HEK293 (cell line): ENCODE results near the gene SLC35E3.
A peak's percentile ranks its signal among the peaks of the same experiment; 100 is the strongest.
"Not testable (repeated sequence)": the region's sequence is repeated elsewhere in the genome, so short reads cannot be mapped to it uniquely, and the experiment has no call there.

Source experiments
- CTCF ChIA-PET: fragments of 350-600 bp; formaldehyde crosslinking; extraction: SDS; loops from one replicate; lab custom pipeline; 2021; ENCODE audit warnings: antibody characterized with exemption; lab: Yijun Ruan, JAX
- POLR2A ChIA-PET: fragments of 300-600 bp; formaldehyde crosslinking; extraction: SDS; loops from one replicate; lab custom pipeline; 2020; ENCODE audit warnings: antibody characterized with exemption, inconsistent platforms; lab: Yijun Ruan, JAX
- H3K27ac ChIP-seq: fragments of 200-500 bp; sonication (Bioruptor generic); 2 replicates; pipeline ENCODE4 v1.5.1; 2014; ENCODE audit warnings: low read depth, low read length, control low read depth, inconsistent platforms; ENCODE audit errors: extremely low read depth
- H3K36me3 ChIP-seq, 2 experiments: fragments of 200-500 bp in 1 of 2; sonication (Bioruptor generic) in 1 of 2; 1 replicate in 1 of 2; 2 replicates in 1 of 2; pipeline ENCODE4 v1.5.1; 2014 to 2017; ENCODE audit warnings: inconsistent platforms in 2 of 2, low read length in 2 of 2; ENCODE audit not compliant: control insufficient read depth in 2 of 2, insufficient read depth in 1 of 2
- H3K4me1 ChIP-seq: fragments of 200-500 bp; sonication (Bioruptor generic); 2 replicates; pipeline ENCODE4 v1.5.1; 2014; ENCODE audit warnings: mild to moderate bottlenecking, low read length, inconsistent platforms; ENCODE audit not compliant: control insufficient read depth, insufficient read depth
- H3K4me3 ChIP-seq: 2 replicates; pipeline ENCODE4 v1.5.1; 2011; ENCODE audit warnings: low read depth, mild to moderate bottlenecking, control low read depth, low read length, moderate library complexity
- H3K9me3 ChIP-seq: fragments of 200-500 bp; sonication (Bioruptor generic); 2 replicates; pipeline ENCODE4 v1.5.1; 2014; ENCODE audit warnings: low read depth, low read length, inconsistent platforms; ENCODE audit not compliant: control insufficient read depth, insufficient read depth
- KLF7 ChIP-seq: fragments of 450-650 bp; formaldehyde crosslinking; IDR thresholded peaks from 2 replicates; pipeline ENCODE4 v1.5.1; 2016; ENCODE audit warnings: missing biosample characterization, missing genetic modification characterization, borderline replicate concordance
- OSR2 ChIP-seq: fragments of 450-650 bp; formaldehyde crosslinking; IDR thresholded peaks from 2 replicates; pipeline ENCODE4 v1.5.1; 2016; ENCODE audit warnings: missing biosample characterization, missing genetic modification characterization
- OVOL3 ChIP-seq: fragments of 450-650 bp; formaldehyde crosslinking; IDR thresholded peaks from 2 replicates; pipeline ENCODE4 v1.5.1; 2016; ENCODE audit warnings: missing biosample characterization, missing genetic modification characterization
- PRDM6 ChIP-seq: fragments of 450-650 bp; formaldehyde crosslinking; IDR thresholded peaks from 2 replicates; pipeline ENCODE4 v1.5.1; 2017; ENCODE audit warnings: missing biosample characterization, missing genetic modification characterization
- SCRT1 ChIP-seq: fragments of 450-650 bp; formaldehyde crosslinking; IDR thresholded peaks from 2 replicates; pipeline ENCODE4 v1.5.1; 2016; ENCODE audit warnings: missing biosample characterization, missing genetic modification characterization, borderline replicate concordance
- SCRT2 ChIP-seq: fragments of 450-650 bp; formaldehyde crosslinking; IDR thresholded peaks from 2 replicates; pipeline ENCODE4 v1.5.1; 2016; ENCODE audit warnings: missing biosample characterization, missing genetic modification characterization
- SP3 ChIP-seq: fragments of 450-650 bp; formaldehyde crosslinking; IDR thresholded peaks from 2 replicates; pipeline ENCODE4 v1.5.1; 2016; ENCODE audit warnings: missing biosample characterization, missing genetic modification characterization
- SP7 ChIP-seq: fragments of 450-650 bp; formaldehyde crosslinking; IDR thresholded peaks from 2 replicates; pipeline ENCODE4 v1.5.1; 2016; ENCODE audit warnings: missing biosample characterization, missing genetic modification characterization
- YY1 ChIP-seq: fragments of 450-650 bp; formaldehyde crosslinking; IDR thresholded peaks from 2 replicates; pipeline ENCODE4 v1.5.1; 2018; ENCODE audit warnings: missing biosample characterization, missing genetic modification characterization
- ZBTB1 ChIP-seq: fragments of 450-650 bp; formaldehyde crosslinking; IDR thresholded peaks from 2 replicates; pipeline ENCODE4 v1.5.1; 2016; ENCODE audit warnings: missing biosample characterization, missing genetic modification characterization
- ZBTB17 ChIP-seq: fragments of 450-650 bp; formaldehyde crosslinking; IDR thresholded peaks from 2 replicates; pipeline ENCODE4 v1.5.1; 2016; ENCODE audit warnings: missing biosample characterization, missing genetic modification characterization
- ZBTB20 ChIP-seq: fragments of 450-650 bp; formaldehyde crosslinking; IDR thresholded peaks from 2 replicates; pipeline ENCODE4 v1.5.1; 2016; ENCODE audit warnings: missing biosample characterization, missing genetic modification characterization
- ZEB2 ChIP-seq: fragments of 450-650 bp; formaldehyde crosslinking; IDR thresholded peaks from 2 replicates; pipeline ENCODE4 v1.5.1; 2016; ENCODE audit warnings: missing biosample characterization, missing genetic modification characterization
- ZFP41 ChIP-seq: fragments of 450-650 bp; formaldehyde crosslinking; IDR thresholded peaks from 2 replicates; pipeline ENCODE4 v1.5.1; 2016; ENCODE audit warnings: missing biosample characterization, missing genetic modification characterization, borderline replicate concordance
- ZNF121 ChIP-seq: fragments of 450-650 bp; formaldehyde crosslinking; IDR thresholded peaks from 2 replicates; pipeline ENCODE4 v1.5.1; 2016; ENCODE audit warnings: missing biosample characterization, missing genetic modification characterization
- ZNF146 ChIP-seq: fragments of 450-650 bp; formaldehyde crosslinking; IDR thresholded peaks from 2 replicates; pipeline ENCODE4 v1.5.1; 2016; ENCODE audit warnings: missing biosample characterization, missing genetic modification characterization
- ZNF184 ChIP-seq: fragments of 450-650 bp; IDR thresholded peaks from 2 replicates; pipeline ENCODE4 v1.5.1; 2018; ENCODE audit warnings: missing biosample characterization, mild to moderate bottlenecking, missing genetic modification characterization
- ZNF2 ChIP-seq: fragments of 450-650 bp; formaldehyde crosslinking; IDR thresholded peaks from 2 replicates; pipeline ENCODE4 v1.5.1; 2016; ENCODE audit warnings: missing biosample characterization, missing genetic modification characterization
- ZNF394 ChIP-seq: fragments of 450-650 bp; formaldehyde crosslinking; IDR thresholded peaks from 2 replicates; pipeline ENCODE4 v1.5.1; 2016; ENCODE audit warnings: missing biosample characterization, missing genetic modification characterization, mild to moderate bottlenecking, moderate library complexity, borderline replicate concordance
- ZNF449 ChIP-seq: fragments of 450-650 bp; formaldehyde crosslinking; IDR thresholded peaks from 2 replicates; pipeline ENCODE4 v1.5.1; 2017; ENCODE audit warnings: missing biosample characterization, mild to moderate bottlenecking, missing genetic modification characterization, moderate library complexity
- ZNF501 ChIP-seq: fragments of 450-650 bp; formaldehyde crosslinking; IDR thresholded peaks from 2 replicates; pipeline ENCODE4 v1.5.1; 2016; ENCODE audit warnings: missing biosample characterization, missing genetic modification characterization
- ZNF645 ChIP-seq: fragments of 450-650 bp; formaldehyde crosslinking; IDR thresholded peaks from 2 replicates; pipeline ENCODE4; 2016; ENCODE audit warnings: missing biosample characterization, missing genetic modification characterization
- ZNF792 ChIP-seq: fragments of 450-650 bp; formaldehyde crosslinking; IDR thresholded peaks from 2 replicates; pipeline ENCODE4 v1.5.1; 2016; ENCODE audit warnings: missing biosample characterization, missing genetic modification characterization
- ZXDB ChIP-seq: fragments of 450-650 bp; formaldehyde crosslinking; IDR thresholded peaks from 2 replicates; pipeline ENCODE4 v1.5.1; 2016; ENCODE audit warnings: missing biosample characterization, missing genetic modification characterization
- TF ChIP-seq, protein P1 (sequence below): fragments of 450-650 bp; formaldehyde crosslinking; IDR thresholded peaks from 2 replicates; pipeline ENCODE4 v1.5.1; 2016; ENCODE audit warnings: missing biosample characterization, missing genetic modification characterization
- TF ChIP-seq, protein P2 (sequence below): fragments of 450-650 bp; formaldehyde crosslinking; IDR thresholded peaks from 2 replicates; pipeline ENCODE4 v1.5.1; 2016; ENCODE audit warnings: missing biosample characterization, missing genetic modification characterization

SLC35E3 gene

GRCh38 chr12:68807274-68807575 lies 61.2 kb downstream of the SLC35E3 start:
- not testable (repeated sequence) for H3K9me3 ChIP-seq
- Histone ChIP-seq H3K27ac (peak overlapping the region; percentile 100), H3K36me3 (peaks cover 25 to 27% of the 10 kb centered on the region in 2 experiments)
- CTCF ChIA-PET: interaction anchor here (1.0 to 1.5 kb wide), 4 partner anchors 7 to 68 kb away, joined by 3 to 7 read pairs (median 3); no protein-coding TSS in a partner anchor
- POLR2A ChIA-PET: interaction anchor here (0.6 to 2.7 kb wide), 6 partner anchors 10 to 61 kb away, joined by 3 to 61 read pairs (median 4); partner anchors contain the start of gene SLC35E3
- TF ChIP-seq ZNF501 (0 out of 2 replicates have a peak, but pooled peaks have one; percentile 61), SCRT1 (tag by site-specific recombination) (0 out of 2 replicates have a peak, but pooled peaks have one; percentile 46), ZNF449 (tag by site-specific recombination) (peak; percentile 5; the same call in 1 of the 2 replicates), ZNF792 (tag by site-specific recombination) (0 out of 2 replicates have a peak, but pooled peaks have one; percentile 82), SCRT2 (tag by site-specific recombination) (peak; percentile 49; the same call in 1 of the 2 replicates), KLF7 (peak; percentile 56), ZNF394 (tag by site-specific recombination) (peak; percentile 98), SP7 (tag by site-specific recombination) (peak; percentile 44; the same call in 1 of the 2 replicates), ZNF2 (0 out of 2 replicates have a peak, but pooled peaks have one; percentile 54), ZNF121 (tag by site-specific recombination) (0 out of 2 replicates have a peak, but pooled peaks have one; percentile 14), ZBTB20 (tag by site-specific recombination) (peak; percentile 55; the same call in 1 of the 2 replicates)
- TF ChIP-seq, protein P1, sequence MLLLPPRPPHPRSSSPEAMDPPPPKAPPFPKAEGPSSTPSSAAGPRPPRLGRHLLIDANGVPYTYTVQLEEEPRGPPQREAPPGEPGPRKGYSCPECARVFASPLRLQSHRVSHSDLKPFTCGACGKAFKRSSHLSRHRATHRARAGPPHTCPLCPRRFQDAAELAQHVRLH (tag by site-specific recombination): peak; percentile 42; the same call in 1 of the 2 replicates
- TF ChIP-seq, all 188 proteins: peak for 12; not testable (repeated sequence) for 176
- peak overlapping the region; percentile 97 for H3K4me3 ChIP-seq
- H3K4me1 ChIP-seq: not testable (repeated sequence)

GRCh38 chr12:68807576-68808387 lies 61.8 kb downstream of the SLC35E3 start, which contains the start of gene MDM2:
MDM2 (plus strand) TSS chr12:68808177; CDS start chr12:68808478, 301 bp downstream.
- CTCF ChIA-PET: interaction anchor here (1.0 to 1.6 kb wide), 5 partner anchors 8 to 69 kb away, joined by 3 to 7 read pairs (median 3); no protein-coding TSS in a partner anchor
- TF ChIP-seq, protein P2, sequence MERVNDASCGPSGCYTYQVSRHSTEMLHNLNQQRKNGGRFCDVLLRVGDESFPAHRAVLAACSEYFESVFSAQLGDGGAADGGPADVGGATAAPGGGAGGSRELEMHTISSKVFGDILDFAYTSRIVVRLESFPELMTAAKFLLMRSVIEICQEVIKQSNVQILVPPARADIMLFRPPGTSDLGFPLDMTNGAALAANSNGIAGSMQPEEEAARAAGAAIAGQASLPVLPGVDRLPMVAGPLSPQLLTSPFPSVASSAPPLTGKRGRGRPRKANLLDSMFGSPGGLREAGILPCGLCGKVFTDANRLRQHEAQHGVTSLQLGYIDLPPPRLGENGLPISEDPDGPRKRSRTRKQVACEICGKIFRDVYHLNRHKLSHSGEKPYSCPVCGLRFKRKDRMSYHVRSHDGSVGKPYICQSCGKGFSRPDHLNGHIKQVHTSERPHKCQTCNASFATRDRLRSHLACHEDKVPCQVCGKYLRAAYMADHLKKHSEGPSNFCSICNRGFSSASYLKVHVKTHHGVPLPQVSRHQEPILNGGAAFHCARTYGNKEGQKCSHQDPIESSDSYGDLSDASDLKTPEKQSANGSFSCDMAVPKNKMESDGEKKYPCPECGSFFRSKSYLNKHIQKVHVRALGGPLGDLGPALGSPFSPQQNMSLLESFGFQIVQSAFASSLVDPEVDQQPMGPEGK (tag by site-specific recombination): peak; percentile 99
- no peak for TF ChIP-seq ZFP41 (tag by site-specific recombination)
- peak; percentile 67 for TF ChIP-seq ZNF184 (tag by site-specific recombination)
- TF ChIP-seq OSR2 (tag by site-specific recombination): peak; percentile 8; the same call in 1 of the 2 replicates
- TF ChIP-seq PRDM6 (tag by site-specific recombination): no peak
- peak; percentile 69 for TF ChIP-seq SP3
- peak; percentile 78 for TF ChIP-seq ZNF2
- TF ChIP-seq OVOL3 (tag by site-specific recombination): 0 out of 2 replicates have a peak, but pooled peaks have one; percentile 39
- peak; percentile 93 for TF ChIP-seq ZEB2
- peak; percentile 78; the same call in 1 of the 2 replicates for TF ChIP-seq ZNF645
- TF ChIP-seq ZXDB: peak; percentile 33; the same call in 1 of the 2 replicates
- TF ChIP-seq YY1 (tag by site-specific recombination): peak; percentile 75
- peak; percentile 43; the same call in 1 of the 2 replicates for TF ChIP-seq ZNF146 (tag by site-specific recombination)
- TF ChIP-seq ZBTB1 (tag by site-specific recombination): peak; percentile 75; the same call in 1 of the 2 replicates
- peak; percentile 72; the same call in 1 of the 2 replicates for TF ChIP-seq ZNF501
- peak; percentile 63 for TF ChIP-seq ZBTB17 (tag by site-specific recombination)

More at GRCh38 chr12:68807576-68808387, 61.8 kb downstream of the SLC35E3 start, which contains the start of gene MDM2:
- POLR2A ChIA-PET: interaction anchor here (0.6 to 2.7 kb wide), 11 partner anchors 10 to 476 kb away, joined by 3 to 61 read pairs (median 4); partner anchors contain the start of genes MDM1 and SLC35E3
- Histone ChIP-seq H3K4me3 (peak within 1 kb of the TSS; percentile 97), H3K27ac (peak within 1 kb of the TSS; percentile 100), H3K36me3 (peaks cover 30 to 32% of the 10 kb centered on the region in 2 experiments), H3K9me3 (no peaks in the 10 kb centered on the region), H3K4me1 (peaks cover 8% of the 10 kb centered on the region; the same call in 1 of the 2 replicates)
